Activated B cell treated with CpG ODN at 0.5 μM for 24 hours (primary cell): ENCODE data around the gene ZIC2. TPM values are rescaled to one million over a fixed set of nuclear protein-coding genes. Genes with fewer than 3 reads are reported as not detected.

ENCODE experiments used
- ATAC-seq: fragments of 200-7000 bp; cut with Tn5 transposase; one replicate; pipeline ENCODE4 v1.10.0; 2021; ENCODE audit warnings: low read depth, mild to moderate bottlenecking, moderate library complexity
- CTCF ChIA-PET: fragments of 350-600 bp; sonication (Branson Sonifier 250); formaldehyde crosslinking; loops from one replicate; lab custom pipeline; 2021; ENCODE audit warnings: antibody characterized with exemption; lab: Charles Lee
- POLR2A ChIA-PET: fragments of 350-600 bp; sonication (Branson Sonifier 250); formaldehyde crosslinking; loops from one replicate; lab custom pipeline; 2021; ENCODE audit warnings: antibody characterized with exemption; lab: Charles Lee
- DNase-seq: peaks from one replicate; pipeline ENCODE4 v3.0.0; 2022
- H3K27ac Mint-ChIP-seq: one replicate; pipeline ENCODE4 v1.8.0; 2020; ENCODE audit warnings: mixed read lengths
- H3K27me3 Mint-ChIP-seq: one replicate; pipeline ENCODE4 v1.8.0; 2021; ENCODE audit warnings: mixed read lengths
- H3K36me3 Mint-ChIP-seq: one replicate; pipeline ENCODE4 v1.8.0; 2021; ENCODE audit warnings: low read depth, mixed read lengths
- H3K4me1 Mint-ChIP-seq: one replicate; pipeline ENCODE4 v1.8.0; 2021; ENCODE audit warnings: mixed read lengths
- H3K4me3 Mint-ChIP-seq: one replicate; pipeline ENCODE4 v1.8.0; 2020; ENCODE audit warnings: mild to moderate bottlenecking, mixed read lengths
- H3K9me3 Mint-ChIP-seq: one replicate; pipeline ENCODE4 v1.8.0; 2020; ENCODE audit warnings: mixed read lengths
- intact Hi-C: fragments of 100-400 bp; cut with micrococcal nuclease; formaldehyde crosslinking; loops from one replicate; pipeline ENCODE4 v1.15.1; 2024
- total RNA-seq: library from RNA; stranded (reverse); gene quantifications from 2 replicates; pipeline ENCODE4 v1.2.3, GENCODE V29; 2022
- TF ChIP-seq, protein P1 (sequence below): fragments of 200-600 bp; IDR thresholded peaks from one replicate; pipeline ENCODE4 v1.8.0; 2022; ENCODE audit warnings: antibody characterized with exemption, mild to moderate bottlenecking

Gene ZIC2
- total RNA-seq, 1 donor from 2014 or later, result not detected

DNA sequence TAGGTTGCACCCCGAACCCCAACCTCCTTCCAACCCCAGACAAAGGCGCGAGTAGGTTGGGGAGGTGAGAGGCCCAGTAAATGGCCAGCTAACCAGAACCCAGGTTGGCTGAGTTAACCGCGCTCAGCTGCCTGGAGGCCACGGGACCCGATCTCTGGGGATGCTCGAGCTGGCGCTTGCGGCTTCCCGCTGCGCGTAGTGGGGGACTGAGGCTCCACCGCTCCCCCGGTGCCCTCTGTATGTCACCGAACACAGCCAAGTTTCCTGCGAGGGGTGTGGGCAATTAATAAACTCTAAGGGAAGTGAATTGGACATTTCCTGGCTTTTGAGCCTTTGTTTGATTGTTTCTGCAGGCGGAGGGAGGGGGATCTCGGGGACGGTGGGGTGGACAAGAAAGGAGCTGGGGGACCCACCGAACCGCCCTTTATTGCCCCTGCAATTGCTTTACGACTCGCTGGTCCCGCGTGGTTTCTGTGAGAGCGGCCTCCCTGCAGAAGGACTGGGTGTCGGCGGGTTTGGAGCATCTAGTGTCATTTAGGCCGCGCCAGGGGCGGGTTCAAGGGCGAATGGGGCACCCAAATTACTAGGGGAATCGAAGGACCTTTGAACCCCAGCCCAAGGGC, 6.5 kb upstream of the ZIC2 start:
- Mint-ChIP-seq H3K4me3 (no peak overlapping the region), H3K9me3 (peaks cover 10% of the 10 kb centered on the region), H3K27ac (peak overlapping the region; percentile 7), H3K27me3 (peaks cover 61% of the 10 kb centered on the region), H3K36me3 (peaks cover 5% of the 10 kb centered on the region), H3K4me1 (peaks cover 3% of the 10 kb centered on the region)
- ChIA-PET POLR2A (no interaction called here), CTCF (no interaction called here)
- intact Hi-C loops, result loop anchor here (5.0 kb wide), 1 partner anchor 888 kb away; no protein-coding TSS in a partner anchor
- DNase-seq (no peak), ATAC-seq (no peak)
- TF ChIP-seq, protein P1, sequence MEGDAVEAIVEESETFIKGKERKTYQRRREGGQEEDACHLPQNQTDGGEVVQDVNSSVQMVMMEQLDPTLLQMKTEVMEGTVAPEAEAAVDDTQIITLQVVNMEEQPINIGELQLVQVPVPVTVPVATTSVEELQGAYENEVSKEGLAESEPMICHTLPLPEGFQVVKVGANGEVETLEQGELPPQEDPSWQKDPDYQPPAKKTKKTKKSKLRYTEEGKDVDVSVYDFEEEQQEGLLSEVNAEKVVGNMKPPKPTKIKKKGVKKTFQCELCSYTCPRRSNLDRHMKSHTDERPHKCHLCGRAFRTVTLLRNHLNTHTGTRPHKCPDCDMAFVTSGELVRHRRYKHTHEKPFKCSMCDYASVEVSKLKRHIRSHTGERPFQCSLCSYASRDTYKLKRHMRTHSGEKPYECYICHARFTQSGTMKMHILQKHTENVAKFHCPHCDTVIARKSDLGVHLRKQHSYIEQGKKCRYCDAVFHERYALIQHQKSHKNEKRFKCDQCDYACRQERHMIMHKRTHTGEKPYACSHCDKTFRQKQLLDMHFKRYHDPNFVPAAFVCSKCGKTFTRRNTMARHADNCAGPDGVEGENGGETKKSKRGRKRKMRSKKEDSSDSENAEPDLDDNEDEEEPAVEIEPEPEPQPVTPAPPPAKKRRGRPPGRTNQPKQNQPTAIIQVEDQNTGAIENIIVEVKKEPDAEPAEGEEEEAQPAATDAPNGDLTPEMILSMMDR, result no peak

DNA sequence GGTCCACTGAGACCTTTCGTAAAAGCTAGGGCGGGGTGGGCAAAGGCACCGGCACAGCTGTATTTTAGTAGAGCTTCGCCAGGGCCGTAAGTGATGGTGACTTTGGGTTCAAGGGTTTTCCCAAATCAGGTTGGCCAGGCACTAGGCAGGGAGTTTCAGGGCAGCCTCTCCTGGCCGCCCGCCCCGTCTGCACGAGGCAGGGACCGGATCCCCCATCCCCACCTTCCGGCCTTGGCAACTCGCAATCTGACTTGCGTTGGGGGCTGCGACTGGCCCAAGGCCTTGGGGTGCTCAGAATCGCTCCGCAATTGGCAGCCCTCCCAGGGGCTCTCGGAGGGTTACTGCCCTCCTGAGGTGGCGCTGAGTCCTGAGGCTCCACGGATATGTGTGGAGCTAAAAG, 6.0 kb upstream of the ZIC2 start:
- intact Hi-C loops, result loop anchor here (5.0 kb wide), 1 partner anchor 888 kb away; no protein-coding TSS in a partner anchor
- DNase-seq, result no peak
- ChIA-PET CTCF (no interaction called here), POLR2A (no interaction called here)
- H3K27ac Mint-ChIP-seq, result peak overlapping the region; percentile 7
- H3K36me3 Mint-ChIP-seq, result peaks cover 5% of the 10 kb centered on the region
- H3K4me1 Mint-ChIP-seq, result peaks cover 1% of the 10 kb centered on the region
- TF ChIP-seq, protein P1, result no peak
- no peak for ATAC-seq
- peaks cover 60% of the 10 kb centered on the region for H3K27me3 Mint-ChIP-seq
- no peak overlapping the region for H3K4me3 Mint-ChIP-seq
- peaks cover 10% of the 10 kb centered on the region for H3K9me3 Mint-ChIP-seq

DNA sequence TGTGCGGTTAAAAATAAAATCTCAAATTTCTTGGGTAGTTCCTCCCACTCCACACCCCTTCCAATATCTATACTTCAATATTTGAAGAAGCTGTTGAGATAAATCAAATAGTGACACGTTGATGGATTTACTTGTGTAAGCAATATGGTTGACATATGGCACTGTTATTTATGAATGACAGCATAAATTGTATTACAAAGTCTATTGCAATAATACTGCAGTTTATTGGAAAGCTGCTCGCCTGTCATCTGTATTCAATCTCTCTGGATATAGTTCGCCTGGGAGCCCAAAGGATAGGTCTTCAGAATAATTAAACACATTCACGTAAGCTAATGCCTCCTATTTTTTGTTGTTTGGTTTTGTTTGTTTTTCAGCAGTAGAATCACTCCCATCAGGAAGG, 5.0 kb upstream of the ZIC2 start:
- Mint-ChIP-seq H3K9me3 (peaks cover 10% of the 10 kb centered on the region), H3K27ac (no peak overlapping the region), H3K4me1 (peaks cover under 1% of the 10 kb centered on the region), H3K27me3 (peaks cover 60% of the 10 kb centered on the region), H3K36me3 (peaks cover 5% of the 10 kb centered on the region), H3K4me3 (no peak overlapping the region)
- CTCF ChIA-PET, result no interaction called here
- ATAC-seq, result no peak
- intact Hi-C loops, result loop anchor here (5.0 kb wide), 1 partner anchor 889 kb away; no protein-coding TSS in a partner anchor
- POLR2A ChIA-PET, result no interaction called here
- DNase-seq, result no peak
- TF ChIP-seq, protein P1, result no peak

DNA sequence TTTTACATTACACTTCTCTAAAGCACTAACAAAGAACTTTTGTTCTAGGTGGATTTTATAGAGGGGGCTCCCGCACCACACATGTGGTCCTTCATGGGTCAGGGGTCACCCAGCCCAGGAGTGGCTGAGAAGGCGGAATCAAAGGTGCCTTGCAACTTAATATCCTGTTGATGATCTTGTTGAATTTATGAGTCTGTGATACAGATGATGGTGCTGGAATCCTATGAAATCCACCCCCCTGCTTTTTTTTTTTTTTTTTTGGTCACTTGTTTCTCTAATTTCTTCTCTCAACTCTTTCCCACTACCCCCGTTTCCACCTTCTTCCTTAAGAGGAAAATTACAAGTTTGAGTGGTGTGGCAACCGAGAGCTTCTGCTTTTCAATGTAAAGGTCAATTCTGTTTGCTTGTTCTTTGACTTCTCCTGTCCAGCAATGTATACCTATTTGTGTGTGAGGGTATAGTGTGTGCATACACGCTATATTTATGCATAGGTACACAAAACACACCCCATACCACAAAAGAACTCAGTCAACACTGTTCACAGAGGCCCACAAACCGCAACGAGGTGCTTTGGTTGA, 4.2 kb upstream of the ZIC2 start:
- TF ChIP-seq, protein P1, result no peak
- DNase-seq (no peak), ATAC-seq (no peak)
- intact Hi-C loops, result loop anchor here (5.0 kb wide), 1 partner anchor 890 kb away; no protein-coding TSS in a partner anchor
- Mint-ChIP-seq H3K9me3 (peaks cover 10% of the 10 kb centered on the region), H3K27ac (no peak overlapping the region), H3K27me3 (peaks cover 55% of the 10 kb centered on the region), H3K4me1 (no peaks in the 10 kb centered on the region), H3K36me3 (peaks cover 5% of the 10 kb centered on the region), H3K4me3 (no peak overlapping the region)
- ChIA-PET POLR2A (interaction anchor here (0.7 kb wide), 1 partner anchor 11 kb away, joined by 5 read pairs; no protein-coding TSS in a partner anchor), CTCF (no interaction called here)
